IMR-90 (cell line): ENCODE results near the gene KY. TPM values are rescaled to one million over a fixed set of nuclear protein-coding genes. Genes with fewer than 3 reads are reported as not detected.

Experiments
- ATAC-seq: fragments of 200-7000 bp; cut with Tn5 transposase; 2 replicates; pipeline ENCODE4 v1.9.1; 2020; ENCODE audit warnings: low read depth, mild to moderate bottlenecking, moderate library complexity
- BruUV-seq: library from RNA; stranded (reverse); fragments of 400-500 nt; replicated peaks from 2 replicates; lab custom pipeline; 2021; lab: Mats Ljungman, UMichigan
- CTCF ChIA-PET: fragments of 300-600 bp; formaldehyde crosslinking; extraction: SDS; loops from one replicate; lab custom pipeline; 2021; ENCODE audit warnings: antibody characterized with exemption; lab: Yijun Ruan, JAX
- POLR2A ChIA-PET: fragments of 300-600 bp; sonication (Branson Sonifier 250); formaldehyde crosslinking; loops from one replicate; lab custom pipeline; 2022; ENCODE audit warnings: antibody characterized with exemption; ENCODE audit not compliant: unreplicated experiment; lab: Charles Lee
- DNase-seq: peaks from one replicate; pipeline ENCODE4 v3.0.0; 2013
- H2AFZ ChIP-seq: replicated peaks from 2 replicates; pipeline ENCODE3; 2013; ENCODE audit warnings: low read length, mild to moderate bottlenecking; ENCODE audit not compliant: poor library complexity
- H2AK5ac ChIP-seq: 2 replicates; pipeline ENCODE4 v1.6.1; 2013; ENCODE audit warnings: low read depth, low read length, inconsistent platforms
- H2AK9ac ChIP-seq: replicated peaks from 2 replicates; pipeline ENCODE3; 2013; ENCODE audit warnings: mild to moderate bottlenecking, low read depth, low read length, moderate library complexity; ENCODE audit not compliant: poor library complexity
- H2BK120ac ChIP-seq: 2 replicates; pipeline ENCODE4 v1.6.1; 2013; ENCODE audit warnings: low read depth, low read length, inconsistent platforms
- H2BK15ac ChIP-seq: 3 replicates; pipeline ENCODE4 v1.6.1; 2013; ENCODE audit warnings: low read depth, low read length, inconsistent platforms
- H2BK20ac ChIP-seq: 2 replicates; pipeline ENCODE4 v1.6.1; 2013; ENCODE audit warnings: low read depth, mild to moderate bottlenecking, inconsistent platforms, low read length, moderate library complexity
- H2BK5ac ChIP-seq: 2 replicates; pipeline ENCODE4 v1.6.1; 2013; ENCODE audit warnings: mild to moderate bottlenecking, low read depth, low read length, inconsistent platforms; ENCODE audit not compliant: poor library complexity, severe bottlenecking
- H3K14ac ChIP-seq: replicated peaks from 2 replicates; pipeline ENCODE4 v1.6.1; 2013; ENCODE audit warnings: low read depth, low read length, inconsistent platforms
- H3K18ac ChIP-seq: 2 replicates; pipeline ENCODE4 v1.6.1; 2013; ENCODE audit warnings: low read depth, low read length, control low read depth
- H3K23ac ChIP-seq: 2 replicates; pipeline ENCODE4 v1.6.1; 2013; ENCODE audit warnings: low read depth, low read length, inconsistent platforms
- H3K27ac ChIP-seq: 2 replicates; pipeline ENCODE4 v1.5.1; 2013; ENCODE audit warnings: mild to moderate bottlenecking, control low read depth, low read length; ENCODE audit not compliant: insufficient read depth
- H3K27me3 ChIP-seq: 2 replicates; pipeline ENCODE4 v1.6.1; 2013; ENCODE audit warnings: low read length; ENCODE audit not compliant: control insufficient read depth, insufficient read depth
- H3K36me3 ChIP-seq: 2 replicates; pipeline ENCODE4 v1.6.1; 2013; ENCODE audit warnings: low read length, mixed read lengths; ENCODE audit not compliant: control insufficient read depth, insufficient read depth
- H3K4ac ChIP-seq: 2 replicates; pipeline ENCODE4 v1.6.1; 2013; ENCODE audit warnings: low read depth, low read length, inconsistent platforms
- H3K4me1 ChIP-seq: 2 replicates; pipeline ENCODE4 v1.6.1; 2013; ENCODE audit warnings: low read length, mixed read lengths; ENCODE audit not compliant: control insufficient read depth, insufficient read depth
- H3K4me2 ChIP-seq: 2 replicates; pipeline ENCODE4 v1.6.1; 2013; ENCODE audit warnings: low read depth, mild to moderate bottlenecking, control low read depth, low read length, moderate library complexity
- H3K4me3 ChIP-seq: 2 replicates; pipeline ENCODE4 v1.5.1; 2013; ENCODE audit warnings: low read depth, mild to moderate bottlenecking, control low read depth, low read length, moderate library complexity; ENCODE audit not compliant: insufficient read depth
- H3K56ac ChIP-seq: 2 replicates; pipeline ENCODE4 v1.6.1; 2013; ENCODE audit warnings: low read length, inconsistent platforms; ENCODE audit not compliant: insufficient read depth; ENCODE audit errors: extremely low read depth
- H3K79me1 ChIP-seq, 2 experiments: 2 replicates each; pipeline ENCODE4 v1.6.1; 2013; ENCODE audit warnings: low read length in 2 of 2, inconsistent platforms in 1 of 2, low read depth in 1 of 2
- H3K9ac ChIP-seq: 2 replicates; pipeline ENCODE4 v1.6.1; 2013; ENCODE audit warnings: low read depth, low read length, control low read depth
- H3K9me1 ChIP-seq: 2 replicates; pipeline ENCODE4 v1.6.1; 2013; ENCODE audit warnings: low read length, inconsistent platforms; ENCODE audit not compliant: insufficient read depth
- H3K9me3 ChIP-seq: 2 replicates; pipeline ENCODE4 v1.6.1; 2013; ENCODE audit warnings: low read length; ENCODE audit not compliant: control insufficient read depth, insufficient read depth
- H4K20me1 ChIP-seq: 2 replicates; pipeline ENCODE4 v1.6.1; 2013; ENCODE audit warnings: low read length, inconsistent platforms; ENCODE audit not compliant: insufficient read depth
- H4K5ac ChIP-seq: 2 replicates; pipeline ENCODE4 v1.6.1; 2013; ENCODE audit warnings: mild to moderate bottlenecking, low read depth, low read length, control low read depth
- H4K8ac ChIP-seq, 2 experiments: 2 replicates each; pipeline ENCODE4 v1.6.1; 2013; ENCODE audit warnings: low read depth in 2 of 2, low read length in 2 of 2, control low read depth in 1 of 2, inconsistent platforms in 1 of 2
- H4K91ac ChIP-seq: 2 replicates; pipeline ENCODE4 v1.6.1; 2013; ENCODE audit warnings: low read depth, low read length, inconsistent platforms; ENCODE audit not compliant: insufficient read depth
- CEBPB ChIP-seq: IDR thresholded peaks from 2 replicates; pipeline ENCODE4 v1.6.1; 2012; ENCODE audit warnings: low read depth, low read length, improper control_type of control experiment
- CHD1 ChIP-seq: IDR thresholded peaks from 2 replicates; pipeline ENCODE4 v1.6.1; 2012; ENCODE audit warnings: low read depth, low read length, improper control_type of control experiment
- FOS ChIP-seq: fragments of 150-350 bp; IDR thresholded peaks from 2 replicates; pipeline ENCODE4 v1.6.1; 2016; ENCODE audit warnings: low read depth, low read length
- MAFK ChIP-seq: IDR thresholded peaks from 2 replicates; pipeline ENCODE4 v1.6.1; 2012; ENCODE audit warnings: low read depth, low read length, improper control_type of control experiment
- POLR2A ChIP-seq: IDR thresholded peaks from 2 replicates; pipeline ENCODE4 v1.6.1; 2012; ENCODE audit warnings: mild to moderate bottlenecking, low read depth, low read length
- RAD21 ChIP-seq: IDR thresholded peaks from 2 replicates; pipeline ENCODE4 v1.6.1; 2012; ENCODE audit warnings: low read length, improper control_type of control experiment
- RCOR1 ChIP-seq: IDR thresholded peaks from 2 replicates; pipeline ENCODE4 v1.6.1; 2012; ENCODE audit warnings: mild to moderate bottlenecking, low read length, improper control_type of control experiment; ENCODE audit not compliant: insufficient replicate concordance
- SMC3 ChIP-seq: fragments of 150-350 bp; IDR thresholded peaks from 2 replicates; pipeline ENCODE4 v1.6.1; 2016; ENCODE audit warnings: low read depth, mild to moderate bottlenecking, antibody characterized with exemption, low read length, moderate library complexity
- WGBS, 2 experiments: methylation state at CpG; one replicate each; pipeline versions ENCODE4 v1.1.5 to v1.1.7; 2013; ENCODE audit warnings: missing lambda C conversion rate in 2 of 2; ENCODE audit not compliant: insufficient read length in 1 of 2; ENCODE audit errors: extremely low coverage in 2 of 2; 5-methylcytosine and 5-hydroxymethylcytosine counted together
- dilution Hi-C: fragments of 300-500 bp; cut with HindIII; formaldehyde crosslinking; loops from one replicate; pipeline ENCODE4 v1.14.3; 2018; ENCODE audit warnings: low sequenced_read_pairs; ENCODE audit not compliant: unreplicated experiment
- in situ Hi-C: fragments of 300-500 bp; cut with MboI; formaldehyde crosslinking; loops from 3 replicates; pipeline ENCODE4 v1.14.3; 2019; ENCODE audit warnings: low sequenced_read_pairs, inconsistent platforms, mixed read lengths
- intact Hi-C: fragments of 100-400 bp; cut with micrococcal nuclease; formaldehyde crosslinking; loops from 2 replicates; pipeline ENCODE4 v1.10.0; 2022
- polyA plus RNA-seq, 3 experiments: library from polyadenylated mRNA; depleted of rRNA; stranded (reverse); fragments of >200 nt; gene quantifications; 2 replicates each; pipeline ENCODE4 v1.2.3, GENCODE V29; 2012; ENCODE audit warnings: low replicate concordance in 1 of 3
- total RNA-seq: library from RNA; depleted of rRNA; stranded (reverse); fragments of >200 nt; gene quantifications from 2 replicates; pipeline ENCODE4 v1.2.3, GENCODE V29; 2012
- TF ChIP-seq, protein P1 (sequence below): fragments of 150-350 bp; IDR thresholded peaks from 2 replicates; pipeline ENCODE4 v1.6.1; 2016; ENCODE audit warnings: low read depth, mild to moderate bottlenecking, low read length, moderate library complexity, borderline replicate concordance

Gene KY
- total and polyA plus RNA-seq, 2 of the 4 experiments (the other 2 are of a cell fraction), result under 0.01 to 0.09 TPM

DNA sequence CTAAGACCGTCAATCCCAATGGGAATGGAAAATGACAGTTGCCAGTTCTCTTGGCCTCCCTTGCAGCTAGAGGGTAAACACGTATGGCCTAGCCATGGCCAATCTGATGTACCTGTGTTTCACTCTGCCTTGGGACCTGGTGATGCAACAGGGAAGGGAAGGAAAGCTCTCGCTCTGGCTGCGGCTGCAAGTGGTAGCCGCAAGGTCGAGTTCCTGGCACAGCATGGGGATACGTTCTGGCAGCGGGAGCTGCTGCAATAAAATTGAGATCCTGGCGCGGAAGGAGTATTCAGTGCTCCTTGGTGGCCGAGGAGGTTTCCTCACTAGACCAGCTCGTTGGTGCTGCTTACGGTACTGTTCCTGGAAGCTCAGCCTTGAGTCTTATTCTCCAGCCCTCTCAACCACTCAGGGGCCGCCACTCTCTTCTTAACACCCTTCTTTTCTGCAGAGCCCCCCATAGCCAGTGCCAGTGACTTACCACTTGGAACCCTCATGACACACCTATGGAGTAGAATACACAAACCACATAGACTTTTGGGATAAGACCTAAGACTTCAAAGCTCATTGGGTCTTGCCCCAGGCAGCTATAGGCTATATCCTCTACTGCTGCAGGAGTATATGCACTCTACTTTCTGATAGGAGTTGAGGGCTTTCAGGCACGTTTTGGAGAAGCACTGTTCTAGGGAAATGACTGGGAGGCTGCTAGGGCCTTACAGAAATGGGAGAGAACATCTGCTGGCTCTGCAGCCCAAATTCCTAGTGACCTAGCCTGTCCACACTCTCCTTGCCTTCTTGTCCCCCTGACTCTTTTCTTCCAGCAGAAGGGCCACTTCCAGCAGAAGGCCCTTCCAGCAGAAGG lies 2.7 kb downstream of the KY start:
- in situ Hi-C loops, result no loop called here
- H3K79me1 ChIP-seq, result no peaks in the 10 kb centered on the region

More for the DNA sequence above, 2.7 kb downstream of the KY start:
- no peak overlapping the region for H2BK15ac ChIP-seq
- intact Hi-C loops (no loop called here), dilution Hi-C loops (no loop called here)
- H3K23ac ChIP-seq, result no peak overlapping the region
- ATAC-seq, result no peak
- no peaks in the 10 kb centered on the region for H3K9me3 ChIP-seq
- no peak overlapping the region for H2AK9ac ChIP-seq
- no peak overlapping the region for H3K9ac ChIP-seq
- no peak overlapping the region for H3K18ac ChIP-seq
- no peak overlapping the region for H3K4me2 ChIP-seq
- H2AFZ ChIP-seq, result no peak overlapping the region
- H4K8ac ChIP-seq, result no peak overlapping the region
- H3K4ac ChIP-seq, result no peak overlapping the region
- H4K91ac ChIP-seq, result no peak overlapping the region
- H3K4me1 ChIP-seq, result no peaks in the 10 kb centered on the region
- no peak overlapping the region for H3K4me3 ChIP-seq
- H3K36me3 ChIP-seq, result no peaks in the 10 kb centered on the region
- no peak overlapping the region for H2BK120ac ChIP-seq
- no peak overlapping the region for H2BK5ac ChIP-seq
- no peak overlapping the region for H3K14ac ChIP-seq
- no peak overlapping the region for H4K5ac ChIP-seq
- BruUV-seq, result no TSS peak
- no peak overlapping the region for H3K27ac ChIP-seq
- H3K9me1 ChIP-seq, result no peaks in the 10 kb centered on the region; the same call in 1 of the 2 replicates
- no peak overlapping the region for H2AK5ac ChIP-seq
- H2BK20ac ChIP-seq, result no peak overlapping the region
- no peak for DNase-seq
- peaks cover 22% of the 10 kb centered on the region for H3K27me3 ChIP-seq
- 77% methylated on average over 6 of the region's 15 CpGs; no CpG with 5 or more reads in 1 of the 2 experiments for WGBS, 2 experiments
- ChIA-PET CTCF (no interaction called here), POLR2A (no interaction called here)
- no peak overlapping the region for H3K56ac ChIP-seq
- TF ChIP-seq CEBPB, result no peak
- TF ChIP-seq MAFK, result no peak
- no peak for TF ChIP-seq SMC3
- no peak for TF ChIP-seq POLR2A
- no peak for TF ChIP-seq CHD1
- no peak for TF ChIP-seq FOS
- TF ChIP-seq RCOR1, result no peak
- TF ChIP-seq RAD21, result no peak
- TF ChIP-seq, protein P1, sequence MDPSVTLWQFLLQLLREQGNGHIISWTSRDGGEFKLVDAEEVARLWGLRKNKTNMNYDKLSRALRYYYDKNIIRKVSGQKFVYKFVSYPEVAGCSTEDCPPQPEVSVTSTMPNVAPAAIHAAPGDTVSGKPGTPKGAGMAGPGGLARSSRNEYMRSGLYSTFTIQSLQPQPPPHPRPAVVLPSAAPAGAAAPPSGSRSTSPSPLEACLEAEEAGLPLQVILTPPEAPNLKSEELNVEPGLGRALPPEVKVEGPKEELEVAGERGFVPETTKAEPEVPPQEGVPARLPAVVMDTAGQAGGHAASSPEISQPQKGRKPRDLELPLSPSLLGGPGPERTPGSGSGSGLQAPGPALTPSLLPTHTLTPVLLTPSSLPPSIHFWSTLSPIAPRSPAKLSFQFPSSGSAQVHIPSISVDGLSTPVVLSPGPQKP, result no peak
- no peaks in the 10 kb centered on the region for H4K20me1 ChIP-seq
